Measurements from ENCODE around the gene SART3.

- TF ChIP-seq TAF1 (IDR thresholded peaks at IDR 0.05; ENCODE audit: borderline replicate concordance, low read depth, low read length) (no peak), POLR2A (IDR thresholded peaks at IDR 0.05; ENCODE audit: low read depth, low read length) (no peak), POLR2AphosphoS5 (IDR thresholded peaks at IDR 0.05; ENCODE audit: low read depth, low read length) (no peak)
Observed at GRCh38 chr12:108576660-108577234, 15.8 kb upstream of the SART3 start.

All from GM12892 (cell line).